Endothelial cell of umbilical vein (primary cell): Measurements from ENCODE around the gene PGS1. TPM values are rescaled to one million over a fixed set of nuclear protein-coding genes. Genes with fewer than 3 reads are reported as not detected.

Source experiments
- BruUV-seq: library from RNA; stranded (reverse); fragments of 400-500 nt; replicated peaks from 2 replicates; lab custom pipeline; 2021; lab: Mats Ljungman, UMichigan
- CTCF ChIA-PET: fragments of 300-600, 350-600 bp; sonication (Branson Sonifier 250); formaldehyde crosslinking; loops from one replicate; lab custom pipeline; 2021; ENCODE audit warnings: antibody characterized with exemption, inconsistent platforms; lab: Charles Lee
- POLR2A ChIA-PET: fragments of 300-600, 350-600 bp; sonication (Branson Sonifier 250); formaldehyde crosslinking; loops from one replicate; lab custom pipeline; 2021; ENCODE audit warnings: antibody characterized with exemption, inconsistent platforms; lab: Charles Lee
- DNase-seq: peaks from one replicate; pipeline ENCODE4 v3.0.0-alpha.2; 2011; ENCODE audit warnings: low read depth, low spot score
- FAIRE-seq: peaks from 2 replicates; lab custom pipeline; 2011; peaks lifted over from hg19 to GRCh38; lab: Jason Lieb, UNC
- H2AFZ ChIP-seq: 2 replicates; pipeline ENCODE4 v1.6.0; 2012; ENCODE audit warnings: low read depth, low read length, control low read depth, inconsistent platforms
- H3K27ac ChIP-seq: 2 replicates; pipeline ENCODE4 v1.5.1; 2011; ENCODE audit warnings: low read depth, mild to moderate bottlenecking, control low read depth, low read length, moderate library complexity; ENCODE audit not compliant: insufficient read depth
- H3K27me3 ChIP-seq, 2 experiments: 2 replicates each; pipeline versions ENCODE4 v1.6.0 to v1.6.1; 2011; ENCODE audit warnings: low read length in 2 of 2, mixed read lengths in 1 of 2; ENCODE audit not compliant: control insufficient read depth in 2 of 2, insufficient read depth in 2 of 2
- H3K36me3 ChIP-seq, 2 experiments: 2 replicates in 1 of 2; 3 replicates in 1 of 2; pipeline ENCODE4 v1.5.1; 2011; ENCODE audit warnings: low read length in 2 of 2, mild to moderate bottlenecking in 1 of 2, moderate library complexity in 1 of 2; ENCODE audit not compliant: control insufficient read depth in 2 of 2, insufficient read depth in 2 of 2; ENCODE audit errors: extremely low read depth in 1 of 2
- H3K4me1 ChIP-seq: 3 replicates; pipeline ENCODE4 v1.5.1; 2011; ENCODE audit warnings: mild to moderate bottlenecking, low read length; ENCODE audit not compliant: control insufficient read depth, insufficient read depth; ENCODE audit errors: extremely low read depth
- H3K4me2 ChIP-seq: 2 replicates; pipeline ENCODE4 v1.6.1; 2011; ENCODE audit warnings: low read length, control low read depth, mixed read lengths; ENCODE audit not compliant: insufficient read depth
- H3K4me3 ChIP-seq, 3 experiments: fragments of 200-600 bp in 1 of 3; sonication (generic), shearing (Covaris generic) in 1 of 3; replicated peaks in 1 of 3; 2 replicates each; pipeline ENCODE4 v1.5.1; 2011 to 2016; ENCODE audit warnings: control low read depth in 3 of 3, low read length in 3 of 3, mild to moderate bottlenecking in 2 of 3, inconsistent platforms in 1 of 3, low read depth in 1 of 3, moderate library complexity in 1 of 3; ENCODE audit not compliant: insufficient read depth in 1 of 3
- H3K79me2 ChIP-seq: 2 replicates; pipeline ENCODE4 v1.6.0; 2012; ENCODE audit warnings: low read length, inconsistent platforms; ENCODE audit not compliant: control insufficient read depth, insufficient read depth
- H3K9ac ChIP-seq: replicated peaks from 2 replicates; pipeline ENCODE3; 2011; ENCODE audit warnings: low read length, control low read depth; ENCODE audit not compliant: insufficient read depth; ENCODE audit errors: extremely low read depth
- H3K9me1 ChIP-seq: replicated peaks from 3 replicates; pipeline ENCODE4 v1.6.0; 2011; ENCODE audit warnings: mild to moderate bottlenecking, low read length; ENCODE audit not compliant: control insufficient read depth, insufficient read depth; ENCODE audit errors: extremely low read depth
- H3K9me3 ChIP-seq: replicated peaks from 2 replicates; pipeline ENCODE4 v1.5.1; 2012; ENCODE audit warnings: low read length, inconsistent platforms; ENCODE audit not compliant: control insufficient read depth, insufficient read depth
- H4K20me1 ChIP-seq: replicated peaks from 2 replicates; pipeline ENCODE3; 2011; ENCODE audit warnings: mild to moderate bottlenecking, low read length; ENCODE audit not compliant: control insufficient read depth, insufficient read depth; ENCODE audit errors: extremely low read depth
- CTCF ChIP-seq, 2 donors: IDR thresholded peaks; 1 replicate in 1 of 2; 2 replicates in 1 of 2; pipeline ENCODE4 v1.5.1; 2011; ENCODE audit warnings: low read length in 2 of 2, mild to moderate bottlenecking in 2 of 2, moderate library complexity in 2 of 2, control low read depth in 1 of 2, inconsistent platforms in 1 of 2, low read depth in 1 of 2; ENCODE audit not compliant: insufficient read depth in 1 of 2; ENCODE audit errors: extremely low read depth in 1 of 2
- FOS ChIP-seq: IDR thresholded peaks from 2 replicates; pipeline ENCODE4 v1.6.1; 2011; ENCODE audit warnings: mild to moderate bottlenecking, low read length, moderate library complexity, borderline replicate concordance; ENCODE audit not compliant: insufficient read depth
- JUN ChIP-seq: IDR thresholded peaks from 2 replicates; pipeline ENCODE4 v1.6.1; 2011; ENCODE audit warnings: borderline replicate concordance, low read depth; ENCODE audit not compliant: insufficient read length, insufficient read depth
- POLR2A ChIP-seq: IDR thresholded peaks from 2 replicates; pipeline ENCODE4 v1.6.1; 2012; ENCODE audit warnings: low read depth, mild to moderate bottlenecking, control low read depth, low read length
- POLR2AphosphoS5 ChIP-seq: IDR thresholded peaks from 2 replicates; pipeline ENCODE4 v1.6.1; 2012; ENCODE audit warnings: low read depth, mild to moderate bottlenecking, control low read depth, low read length, moderate library complexity; ENCODE audit not compliant: insufficient read depth
- dilution Hi-C: fragments of 300-500 bp; cut with MboI; formaldehyde crosslinking; loops from one replicate; pipeline ENCODE4 v1.15.0; 2019; ENCODE audit warnings: low sequenced_read_pairs; ENCODE audit not compliant: extremely low pct_ligation_motif_present
- intact Hi-C: fragments of 100-400 bp; cut with micrococcal nuclease; formaldehyde crosslinking; loops from one replicate; pipeline ENCODE4 v1.10.0; 2022
- polyA plus RNA-seq, 4 experiments: library from polyadenylated mRNA; depleted of rRNA in 3 of 4; stranded (reverse) in 3 of 4; unstranded in 1 of 4; fragments of >200 nt; gene quantifications; 2 replicates each; pipeline versions ENCODE4 v1.2.1 to v1.2.3, GENCODE V29; 2011 to 2012; ENCODE audit warnings: missing spikeins in 1 of 4
- total RNA-seq: library from RNA; stranded (reverse); gene quantifications from 2 replicates; pipeline ENCODE4 v1.2.3, GENCODE V29; 2021
- TF ChIP-seq, protein P1 (sequence below): IDR thresholded peaks from 2 replicates; pipeline ENCODE4 v1.6.1; 2011; ENCODE audit not compliant: insufficient read depth, insufficient read length

PGS1 gene
- total and polyA plus RNA-seq, 2 donors (not counting 3 experiments of a cell fraction or from before 2014, with no cell fraction given) = 50.8 to 66.0 TPM

- TF ChIP-seq POLR2AphosphoS5 (no peak), POLR2A (no peak), CTCF (IDR thresholded peaks at IDR 0.05; ENCODE audit: extremely low read depth in 1 of 2, insufficient read depth in 1 of 2, low read depth in 1 of 2, low read length in 2 of 2) (no peak), JUN (no peak), FOS (no peak)
- TF ChIP-seq, protein P1, sequence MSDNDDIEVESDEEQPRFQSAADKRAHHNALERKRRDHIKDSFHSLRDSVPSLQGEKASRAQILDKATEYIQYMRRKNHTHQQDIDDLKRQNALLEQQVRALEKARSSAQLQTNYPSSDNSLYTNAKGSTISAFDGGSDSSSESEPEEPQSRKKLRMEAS = no peak
- intact Hi-C loops (no loop called here), dilution Hi-C loops (no loop called here)
- ChIA-PET POLR2A (no interaction called here), CTCF (interaction anchor here (0.6 kb wide), 1 partner anchor 56 kb away, joined by 3 read pairs; no protein-coding TSS in a partner anchor)
- DNase-seq (no peak), FAIRE-seq (no peak)
- no TSS peak for BruUV-seq
- no peaks in the 10 kb centered on the region for H3K27me3 ChIP-seq
- H3K9me3 ChIP-seq = no peaks in the 10 kb centered on the region
- no peak overlapping the region for H2AFZ ChIP-seq
- no peaks in the 10 kb centered on the region for H3K79me2 ChIP-seq
- H3K9me1 ChIP-seq = no peaks in the 10 kb centered on the region
- H3K27ac ChIP-seq = no peak overlapping the region
- no peak overlapping the region for H3K4me2 ChIP-seq
- no peak overlapping the region for H3K4me3 ChIP-seq
- H3K4me1 ChIP-seq = peaks cover 11% of the 10 kb centered on the region
- no peak overlapping the region for H3K9ac ChIP-seq
- H3K36me3 ChIP-seq = no peaks in the 10 kb centered on the region
- H4K20me1 ChIP-seq = no peaks in the 10 kb centered on the region
Observed at GRCh38 chr17:78337244-78338109, 41.0 kb upstream of the PGS1 start.
